Astrocyte of the spinal cord (primary cell): Measurements from ENCODE around the gene GAA.
"Not testable (repeated sequence)": the region's sequence is repeated elsewhere in the genome, so short reads cannot be mapped to it uniquely, and the experiment has no call there.

Experiments used
- DNase-seq: peaks from one replicate; pipeline ENCODE4 v3.0.0; 2011; ENCODE audit warnings: low read depth, low spot score
- H3K4me3 ChIP-seq: 2 replicates; pipeline ENCODE4 v1.5.1; 2011; ENCODE audit warnings: low read depth, mild to moderate bottlenecking, low read length, moderate library complexity
- in situ Hi-C: cut with HindIII; loops from 2 replicates; pipeline ENCODE4 v1.10.0; 2017; ENCODE audit warnings: low sequenced_read_pairs
- TF ChIP-seq, protein P1 (sequence below): IDR thresholded peaks from 2 replicates; pipeline ENCODE4 v1.5.1; 2012; ENCODE audit warnings: low read depth, mild to moderate bottlenecking, low read length, inconsistent platforms

GAA gene

DNA sequence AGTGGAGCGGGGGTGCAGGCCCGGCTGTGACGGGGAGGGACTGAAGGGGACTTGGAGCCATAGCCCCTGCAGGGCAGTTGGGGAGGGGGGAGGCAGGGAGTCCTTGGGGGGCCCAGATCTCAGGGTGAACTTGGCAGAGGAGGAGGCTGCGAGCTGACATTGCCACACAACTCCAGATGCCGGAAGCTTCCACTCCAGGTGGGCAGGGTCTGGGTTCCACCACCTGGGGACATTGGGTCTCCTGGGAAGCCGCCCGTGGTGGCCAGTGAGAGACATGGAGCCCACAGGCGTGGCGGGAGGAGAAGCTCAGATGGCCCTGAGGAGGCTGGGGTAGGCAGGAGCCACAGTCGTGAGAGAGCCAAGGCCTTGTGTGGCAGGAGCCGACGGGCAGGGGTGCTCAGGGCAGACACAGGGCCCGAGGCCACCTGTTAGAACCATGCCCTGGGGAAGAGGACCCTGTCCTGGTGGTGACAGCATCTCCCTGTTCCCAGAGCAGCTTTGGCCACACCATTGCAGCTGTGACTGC is 18.2 kb upstream of the GAA start:
- TF ChIP-seq, protein P1, sequence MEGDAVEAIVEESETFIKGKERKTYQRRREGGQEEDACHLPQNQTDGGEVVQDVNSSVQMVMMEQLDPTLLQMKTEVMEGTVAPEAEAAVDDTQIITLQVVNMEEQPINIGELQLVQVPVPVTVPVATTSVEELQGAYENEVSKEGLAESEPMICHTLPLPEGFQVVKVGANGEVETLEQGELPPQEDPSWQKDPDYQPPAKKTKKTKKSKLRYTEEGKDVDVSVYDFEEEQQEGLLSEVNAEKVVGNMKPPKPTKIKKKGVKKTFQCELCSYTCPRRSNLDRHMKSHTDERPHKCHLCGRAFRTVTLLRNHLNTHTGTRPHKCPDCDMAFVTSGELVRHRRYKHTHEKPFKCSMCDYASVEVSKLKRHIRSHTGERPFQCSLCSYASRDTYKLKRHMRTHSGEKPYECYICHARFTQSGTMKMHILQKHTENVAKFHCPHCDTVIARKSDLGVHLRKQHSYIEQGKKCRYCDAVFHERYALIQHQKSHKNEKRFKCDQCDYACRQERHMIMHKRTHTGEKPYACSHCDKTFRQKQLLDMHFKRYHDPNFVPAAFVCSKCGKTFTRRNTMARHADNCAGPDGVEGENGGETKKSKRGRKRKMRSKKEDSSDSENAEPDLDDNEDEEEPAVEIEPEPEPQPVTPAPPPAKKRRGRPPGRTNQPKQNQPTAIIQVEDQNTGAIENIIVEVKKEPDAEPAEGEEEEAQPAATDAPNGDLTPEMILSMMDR: no peak
- in situ Hi-C loops: no loop called here
- no peak overlapping the region for H3K4me3 ChIP-seq
- DNase-seq: no peak

DNA sequence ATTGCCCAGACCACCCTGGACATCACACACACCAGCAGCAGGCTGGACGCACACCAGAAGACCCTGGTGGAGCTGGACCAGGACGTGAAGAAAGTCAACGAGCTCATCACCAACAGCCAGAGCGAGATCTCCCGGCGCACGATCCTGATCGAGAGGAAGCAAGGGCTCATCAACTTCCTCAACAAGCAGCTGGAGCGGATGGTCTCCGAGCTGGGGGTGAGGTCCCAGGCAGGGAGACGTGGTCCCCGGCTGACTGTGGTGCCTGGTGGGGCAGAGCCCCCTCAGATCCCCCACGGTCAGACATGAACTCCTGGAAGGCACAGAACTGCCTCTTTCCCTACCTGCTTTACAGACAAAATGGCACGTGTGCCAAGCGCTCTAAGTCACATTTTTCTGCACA is 16.6 kb upstream of the GAA start:
- no peak for DNase-seq
- in situ Hi-C loops: no loop called here
- H3K4me3 ChIP-seq: no peak overlapping the region
- TF ChIP-seq, protein P1: no peak

DNA sequence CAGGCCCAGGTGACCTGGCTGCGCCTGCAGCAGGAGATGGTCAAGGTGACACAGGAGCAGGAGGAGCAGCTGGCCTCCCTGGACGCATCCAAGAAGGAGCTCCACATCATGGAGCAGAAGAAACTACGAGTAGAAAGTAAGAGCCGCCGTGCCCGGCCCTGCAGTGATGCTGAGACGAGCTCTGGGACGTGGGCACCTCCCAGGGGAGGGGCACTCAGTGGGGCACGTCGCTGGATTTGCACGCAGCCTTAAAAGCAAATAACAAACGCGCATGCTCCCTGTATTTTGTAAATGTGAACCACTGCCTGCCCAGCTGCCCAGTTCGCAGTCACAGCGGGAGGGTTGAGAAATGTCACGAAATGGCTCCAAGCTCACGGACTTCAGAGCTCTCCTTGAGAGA is 15.3 kb upstream of the GAA start:
- no peak for DNase-seq
- in situ Hi-C loops: no loop called here
- TF ChIP-seq, protein P1: no peak
- H3K4me3 ChIP-seq: no peak overlapping the region

DNA sequence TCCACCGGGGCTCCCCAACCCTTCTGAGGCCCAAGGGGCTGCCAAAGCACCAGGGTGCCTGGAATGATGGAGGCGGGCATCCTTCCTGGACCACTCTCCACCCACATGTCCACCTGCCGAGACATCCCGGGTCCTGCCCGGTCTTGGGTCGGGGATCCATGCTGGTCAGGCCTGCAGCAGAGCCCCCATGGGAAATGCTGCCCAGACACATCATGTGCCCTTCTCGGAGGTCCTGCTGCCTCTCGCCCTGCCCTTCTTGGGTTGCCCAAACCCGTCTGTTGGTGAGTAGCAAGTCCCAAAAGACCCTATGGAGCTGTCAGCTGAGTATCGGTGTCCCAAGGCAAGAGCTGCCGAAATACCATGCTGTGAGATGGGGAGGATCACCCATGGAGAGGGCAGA is 14.8 kb upstream of the GAA start:
- no peak overlapping the region for H3K4me3 ChIP-seq
- in situ Hi-C loops: no loop called here
- TF ChIP-seq, protein P1: no peak
- DNase-seq: no peak

DNA sequence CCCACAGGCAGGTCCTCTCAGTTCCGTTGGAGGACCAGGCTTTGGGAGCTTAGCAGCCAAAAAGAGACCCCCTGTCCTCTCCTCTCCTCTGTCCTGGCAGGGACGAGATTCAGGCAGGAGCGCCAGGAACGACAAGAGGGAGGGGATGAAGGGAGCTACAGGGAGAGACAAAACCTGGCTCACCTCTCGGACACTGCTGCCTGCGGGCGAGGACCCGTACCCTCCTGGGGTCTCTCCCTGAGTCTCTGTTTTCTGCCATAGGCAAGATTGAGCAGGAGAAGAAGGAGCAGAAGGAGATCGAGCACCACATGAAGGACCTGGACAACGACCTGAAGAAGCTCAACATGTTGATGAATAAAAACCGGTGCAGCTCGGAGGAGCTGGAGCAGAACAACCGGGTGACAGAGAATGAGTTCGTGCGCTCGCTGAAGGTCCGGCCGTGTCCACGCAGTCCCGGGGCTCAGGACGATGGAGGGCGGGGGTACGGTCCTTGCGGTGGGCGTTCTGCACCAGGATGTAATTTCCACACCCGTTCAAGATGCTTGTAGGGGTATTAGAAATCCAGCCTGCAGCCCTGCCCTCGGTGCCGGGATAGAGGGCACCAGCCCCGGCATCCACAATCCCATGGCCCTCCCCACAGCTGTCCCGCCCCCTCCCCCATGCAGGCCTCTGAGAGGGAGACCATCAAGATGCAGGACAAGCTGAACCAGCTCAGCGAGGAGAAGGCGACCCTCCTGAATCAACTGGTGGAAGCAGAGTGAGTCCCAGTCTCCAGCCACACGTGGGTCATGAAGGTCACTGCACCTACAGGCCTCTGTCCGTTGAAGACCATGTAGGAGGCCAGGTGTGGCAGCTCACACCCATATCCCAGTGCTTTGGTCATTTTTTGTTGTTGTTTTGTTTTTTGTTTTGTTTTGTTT is 13.8 kb upstream of the GAA start:
- no peak for DNase-seq
- in situ Hi-C loops: no loop called here
- TF ChIP-seq, protein P1: no peak
- H3K4me3 ChIP-seq: no peak overlapping the region

DNA sequence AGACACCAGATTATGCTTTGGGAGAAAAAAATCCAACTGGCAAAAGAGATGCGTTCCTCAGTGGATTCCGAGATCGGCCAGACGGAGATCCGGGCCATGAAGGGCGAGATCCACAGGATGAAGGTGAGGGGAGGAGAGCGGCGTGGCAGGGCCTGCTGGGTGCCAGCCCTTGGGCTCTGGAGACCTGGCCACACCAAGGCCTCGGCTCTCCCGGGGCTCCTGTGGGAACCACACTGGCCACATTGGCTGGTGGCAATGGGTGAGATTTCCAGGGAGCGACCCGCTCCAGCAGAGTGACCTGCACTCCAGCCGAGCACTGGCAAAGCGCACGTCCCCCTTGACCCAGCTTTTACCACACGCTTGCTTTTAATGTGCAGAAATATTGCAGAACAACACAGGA is 11.6 kb upstream of the GAA start:
- TF ChIP-seq, protein P1: no peak
- no peak for DNase-seq
- in situ Hi-C loops: no loop called here
- H3K4me3 ChIP-seq: no peak overlapping the region

DNA sequence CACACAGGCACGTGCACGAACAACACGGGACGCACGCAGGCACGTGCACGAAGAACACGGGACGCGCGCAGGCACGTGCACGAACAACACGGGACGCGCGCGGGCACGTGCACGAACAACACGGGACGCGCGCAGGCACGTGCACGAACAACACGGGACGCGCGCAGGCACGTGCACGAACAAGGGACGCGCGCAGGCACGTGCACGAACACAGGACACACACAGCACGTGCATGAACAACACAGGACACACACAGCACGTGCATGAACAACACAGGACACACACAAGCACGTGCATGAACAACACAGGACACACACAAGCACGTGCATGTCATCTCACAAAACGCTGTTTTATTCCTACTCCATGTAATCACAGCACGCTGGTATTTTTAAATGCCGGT is 11.2 kb upstream of the GAA start:
- in situ Hi-C loops, DNase-seq, H3K4me3 ChIP-seq: not testable (repeated sequence)
